ENCODE data around the gene CAV3. TPM values are rescaled to one million over a fixed set of nuclear protein-coding genes. Genes with fewer than 3 reads are reported as not detected.
"Not testable (repeated sequence)": the region's sequence is repeated elsewhere in the genome, so short reads cannot be mapped to it uniquely, and the experiment has no call there.

The CAV3 gene
- total RNA-seq, result not detected

GRCh38 chr3:8733332-8734094 is at the start of gene CAV3:
Gene CAV3 (plus strand): TSS chr3:8733802. CDS start chr3:8733877, 75 bp downstream.
- ATAC-seq (ENCODE audit: low FRiP score), result no peak
- no peak for DNase-seq (ENCODE audit: low spot score)
- no peak for TF ChIP-seq CTCF (IDR thresholded peaks at IDR 0.05)

- not testable (repeated sequence) for DNase-seq (ENCODE audit: low spot score); ATAC-seq (ENCODE audit: low FRiP score)
These were observed 48.6 kb upstream of the CAV3 start for GRCh38 chr3:8684992-8685391.

- DNase-seq (ENCODE audit: low spot score); ATAC-seq (ENCODE audit: low FRiP score): not testable (repeated sequence)
These were observed 42.3 kb upstream of the CAV3 start for GRCh38 chr3:8691295-8691694.

GRCh38 chr3:8702560-8702959 is 31.0 kb upstream of the CAV3 start:
- DNase-seq (ENCODE audit: low spot score) (no peak), ATAC-seq (ENCODE audit: low FRiP score) (no peak)
- TF ChIP-seq CTCF (IDR thresholded peaks at IDR 0.05), result no peak

GRCh38 chr3:8705575-8705974 is 28.0 kb upstream of the CAV3 start:
- no peak for TF ChIP-seq CTCF (IDR thresholded peaks at IDR 0.05)
- DNase-seq (ENCODE audit: low spot score) (no peak), ATAC-seq (ENCODE audit: low FRiP score) (no peak)

- TF ChIP-seq CTCF (IDR thresholded peaks at IDR 0.05), result no peak
- no peak for ATAC-seq (ENCODE audit: low FRiP score)
- DNase-seq (ENCODE audit: low spot score), result no peak
These were observed 24.3 kb upstream of the CAV3 start for GRCh38 chr3:8709287-8709686.

GRCh38 chr3:8709801-8710507 is 23.6 kb upstream of the CAV3 start:
- no peak for DNase-seq (ENCODE audit: low spot score)
- no peak for ATAC-seq (ENCODE audit: low FRiP score)

More at GRCh38 chr3:8709801-8710507, 23.6 kb upstream of the CAV3 start:
- no peak for TF ChIP-seq CTCF (IDR thresholded peaks at IDR 0.05)

Data from omental fat pad (tissue), 4 donors.